Adipocyte (in vitro differentiated cells): ENCODE measurements around the gene FGF18.

Experiments
- DNase-seq: peaks from one replicate; pipeline ENCODE4 v3.0.0-alpha.2; 2015; ENCODE audit warnings: low read depth
- H3K27me3 ChIP-seq: replicated peaks from 2 replicates; pipeline ENCODE4 v1.7.0; 2013; ENCODE audit warnings: mild to moderate bottlenecking, low read length, moderate library complexity; ENCODE audit not compliant: control insufficient read depth, insufficient read depth
- H3K36me3 ChIP-seq: 2 replicates; pipeline ENCODE4 v1.7.0; 2013; ENCODE audit warnings: low read length, mild to moderate bottlenecking, moderate library complexity; ENCODE audit not compliant: control insufficient read depth, insufficient read depth, severe bottlenecking
- H3K4me1 ChIP-seq: 2 replicates; pipeline ENCODE4 v1.7.0; 2013; ENCODE audit warnings: mild to moderate bottlenecking, low read length, moderate library complexity; ENCODE audit not compliant: control insufficient read depth, insufficient read depth
- H3K4me3 ChIP-seq: 2 replicates; pipeline ENCODE4 v1.7.0; 2013; ENCODE audit warnings: mild to moderate bottlenecking, low read length, moderate library complexity
- H3K9ac ChIP-seq: 2 replicates; pipeline ENCODE4 v1.7.0; 2013; ENCODE audit warnings: mild to moderate bottlenecking, low read length, moderate library complexity
- H3K9me3 ChIP-seq: 2 replicates; pipeline ENCODE4 v1.7.0; 2013; ENCODE audit warnings: mild to moderate bottlenecking, low read length, moderate library complexity; ENCODE audit not compliant: control insufficient read depth

FGF18 gene

GRCh38 chr5:171477666-171478065, 58.2 kb downstream of the FGF18 start:
- H3K4me3 ChIP-seq: no peak overlapping the region
- no peaks in the 10 kb centered on the region for H3K27me3 ChIP-seq
- no peaks in the 10 kb centered on the region for H3K36me3 ChIP-seq
- DNase-seq: no peak
- no peaks in the 10 kb centered on the region for H3K9me3 ChIP-seq
- H3K9ac ChIP-seq: no peak overlapping the region
- peaks cover 3% of the 10 kb centered on the region for H3K4me1 ChIP-seq

- no peak for DNase-seq
- no peak overlapping the region for H3K4me3 ChIP-seq
- no peaks in the 10 kb centered on the region for H3K27me3 ChIP-seq
- H3K36me3 ChIP-seq: no peaks in the 10 kb centered on the region
- peaks cover 14% of the 10 kb centered on the region for H3K4me1 ChIP-seq
- no peak overlapping the region for H3K9ac ChIP-seq
- H3K9me3 ChIP-seq: no peaks in the 10 kb centered on the region
These were observed 59.7 kb downstream of the FGF18 start for GRCh38 chr5:171478946-171479775.

- no peak overlapping the region for H3K9ac ChIP-seq
- no peak for DNase-seq
- H3K9me3 ChIP-seq: no peaks in the 10 kb centered on the region
- H3K4me3 ChIP-seq: no peak overlapping the region
- H3K27me3 ChIP-seq: no peaks in the 10 kb centered on the region
- H3K4me1 ChIP-seq: peaks cover 16% of the 10 kb centered on the region
- H3K36me3 ChIP-seq: no peaks in the 10 kb centered on the region
These were observed 60.3 kb downstream of the FGF18 start for GRCh38 chr5:171479776-171480125.

- DNase-seq: no peak
These were observed 60.8 kb downstream of the FGF18 start for GRCh38 chr5:171480239-171480638.

GRCh38 chr5:171481571-171482433, 62.4 kb downstream of the FGF18 start:
- peaks cover 15% of the 10 kb centered on the region for H3K4me1 ChIP-seq
- H3K9ac ChIP-seq: no peak overlapping the region
- H3K36me3 ChIP-seq: no peaks in the 10 kb centered on the region
- H3K9me3 ChIP-seq: no peaks in the 10 kb centered on the region
- no peak overlapping the region for H3K4me3 ChIP-seq
- no peaks in the 10 kb centered on the region for H3K27me3 ChIP-seq
- no peak for DNase-seq

More at GRCh38 chr5:171480239-171480638, 60.8 kb downstream of the FGF18 start:
- Histone ChIP-seq H3K4me1 (peaks cover 16% of the 10 kb centered on the region), H3K27me3 (no peaks in the 10 kb centered on the region), H3K36me3 (no peaks in the 10 kb centered on the region), H3K9ac (no peak overlapping the region), H3K4me3 (no peak overlapping the region), H3K9me3 (no peaks in the 10 kb centered on the region)

- H3K9ac ChIP-seq: no peak overlapping the region
- H3K4me1 ChIP-seq: peaks cover 13% of the 10 kb centered on the region
- no peak overlapping the region for H3K4me3 ChIP-seq
- DNase-seq: no peak
- no peaks in the 10 kb centered on the region for H3K27me3 ChIP-seq
- no peaks in the 10 kb centered on the region for H3K9me3 ChIP-seq
- H3K36me3 ChIP-seq: no peaks in the 10 kb centered on the region
These were observed 62.9 kb downstream of the FGF18 start for GRCh38 chr5:171482434-171482730.

- Histone ChIP-seq H3K4me1 (peaks cover 13% of the 10 kb centered on the region), H3K9me3 (no peaks in the 10 kb centered on the region), H3K4me3 (no peak overlapping the region), H3K9ac (peak overlapping the region; percentile 62), H3K36me3 (no peaks in the 10 kb centered on the region), H3K27me3 (peaks cover 6% of the 10 kb centered on the region)
- DNase-seq: no peak
These were observed 64.2 kb downstream of the FGF18 start for GRCh38 chr5:171483551-171484135.

- H3K27me3 ChIP-seq: peaks cover 6% of the 10 kb centered on the region
- H3K4me1 ChIP-seq: peaks cover 13% of the 10 kb centered on the region
- H3K4me3 ChIP-seq: no peak overlapping the region
- peak; percentile 38 for DNase-seq
- no peak overlapping the region for H3K9ac ChIP-seq
- no peaks in the 10 kb centered on the region for H3K9me3 ChIP-seq
- no peaks in the 10 kb centered on the region for H3K36me3 ChIP-seq
These were observed 65.0 kb downstream of the FGF18 start for GRCh38 chr5:171484460-171484899.

GRCh38 chr5:171485668-171486067, 66.2 kb downstream of the FGF18 start:
- Histone ChIP-seq H3K36me3 (no peaks in the 10 kb centered on the region), H3K4me1 (peaks cover 13% of the 10 kb centered on the region), H3K9me3 (no peaks in the 10 kb centered on the region), H3K4me3 (no peak overlapping the region), H3K9ac (no peak overlapping the region), H3K27me3 (peaks cover 6% of the 10 kb centered on the region)
- DNase-seq: no peak

GRCh38 chr5:171486613-171487012, 67.2 kb downstream of the FGF18 start:
- Histone ChIP-seq H3K9me3 (no peaks in the 10 kb centered on the region), H3K4me1 (peaks cover 13% of the 10 kb centered on the region), H3K9ac (no peak overlapping the region), H3K36me3 (no peaks in the 10 kb centered on the region), H3K4me3 (no peak overlapping the region), H3K27me3 (peaks cover 6% of the 10 kb centered on the region)
- DNase-seq: no peak

- Histone ChIP-seq H3K9ac (no peak overlapping the region), H3K36me3 (no peaks in the 10 kb centered on the region), H3K9me3 (no peaks in the 10 kb centered on the region), H3K27me3 (peaks cover 6% of the 10 kb centered on the region), H3K4me1 (peaks cover 10% of the 10 kb centered on the region), H3K4me3 (no peak overlapping the region)
- no peak for DNase-seq
These were observed 69.4 kb downstream of the FGF18 start for GRCh38 chr5:171488876-171489275.
